Upper lobe of left lung (tissue), 6 donors: ENCODE data around the gene CPAMD8. TPM values are rescaled to one million over a fixed set of nuclear protein-coding genes. Genes with fewer than 3 reads are reported as not detected.
A peak's percentile ranks its signal among the peaks of the same experiment; 100 is the strongest.
"Not testable (repeated sequence)": the region's sequence is repeated elsewhere in the genome, so short reads cannot be mapped to it uniquely, and the experiment has no call there.

Experiments used
- ATAC-seq, 2 donors: fragments of 200-7000 bp; cut with Tn5 transposase; one replicate each; pipeline ENCODE4 v1.9.1; 2022; ENCODE audit warnings: mild to moderate bottlenecking in 2 of 2, moderate library complexity in 2 of 2; ENCODE audit not compliant: low FRiP score in 2 of 2
- DNase-seq, 2 donors: peaks; one replicate each; pipeline ENCODE4 v3.0.0-alpha.2; 2019 to 2020
- H3K27ac ChIP-seq, 4 donors: fragments of 200-600 bp; sonication (generic); one replicate each; pipeline ENCODE4 v1.5.1; 2016 to 2019
- H3K27me3 ChIP-seq, 4 donors: fragments of 200-600 bp; sonication (generic); one replicate each; pipeline ENCODE4 v1.5.1; 2017 to 2019
- H3K36me3 ChIP-seq, 4 donors: fragments of 200-600 bp; sonication (generic); one replicate each; pipeline ENCODE4 v1.5.1; 2016 to 2019
- H3K4me1 ChIP-seq, 4 donors: fragments of 200-600 bp; sonication (generic); one replicate each; pipeline ENCODE4 v1.5.1; 2018 to 2019
- H3K4me3 ChIP-seq, 4 donors: fragments of 200-600 bp; sonication (generic); one replicate each; pipeline ENCODE4 v1.5.1; 2017 to 2019; ENCODE audit warnings: mild to moderate bottlenecking in 2 of 4, moderate library complexity in 1 of 4
- H3K9me3 ChIP-seq, 4 donors: fragments of 200-600 bp; sonication (generic); one replicate each; pipeline ENCODE4 v1.5.1; 2018 to 2019
- CTCF ChIP-seq, 6 experiments: fragments of 450-650 bp in 4 of 6; fragments of 200-600 bp in 2 of 6; sonication (generic) in 2 of 6; IDR thresholded peaks; one replicate each; pipeline ENCODE4 v1.5.1; 2016 to 2019; ENCODE audit warnings: antibody characterized with exemption in 6 of 6
- EP300 ChIP-seq, 4 donors: sonication (generic); formaldehyde crosslinking; IDR thresholded peaks; one replicate each; pipeline ENCODE4 v1.5.1; 2017; ENCODE audit warnings: antibody characterized with exemption in 4 of 4, control low read depth in 2 of 4
- POLR2A ChIP-seq, 4 donors: fragments of 450-650 bp; IDR thresholded peaks; one replicate each; pipeline ENCODE4 v1.5.1; 2016 to 2017; ENCODE audit warnings: antibody characterized with exemption in 4 of 4, mild to moderate bottlenecking in 2 of 4
- POLR2AphosphoS5 ChIP-seq, 2 donors: sonication (generic); formaldehyde crosslinking; IDR thresholded peaks; one replicate each; pipeline ENCODE4 v1.5.1; 2017; ENCODE audit warnings: antibody characterized with exemption in 2 of 2
- WGBS, 2 donors: methylation state at CpG; one replicate each; pipeline ENCODE4 v1.1.5; 2017 to 2018; 5-methylcytosine and 5-hydroxymethylcytosine counted together
- total RNA-seq, 6 donors: library from RNA; depleted of rRNA in 4 of 6; stranded (reverse); fragments of >200 nt in 4 of 6; gene quantifications; one replicate each; pipeline versions ENCODE4 v1.1.0 to v1.2.1, GENCODE V29; 2016 to 2021
- donor health status: DM: no; HTN: no; CAD: no; lungs with moderate emphysema.
- donor health status: DM: no; HTN: yes; CAD: no; lungs with severe emphysema.

Gene CPAMD8
- total RNA-seq, 6 donors from 2014 or later = 35.8 to 262 (median 61.1) TPM

- Histone ChIP-seq H3K27me3 (no peaks in the 10 kb centered on the region), H3K36me3 (peaks cover 3 to 18% (median 6%) of the 10 kb centered on the region in 4 donors), H3K27ac (no peak overlapping the region), H3K4me1 (no peaks in the 10 kb centered on the region), H3K4me3 (no peak overlapping the region), H3K9me3 (peaks cover 7 to 12% (median 10%) of the 10 kb centered on the region in 4 donors)
- TF ChIP-seq POLR2AphosphoS5 (IDR thresholded peaks at IDR 0.05) (no peak), POLR2A (IDR thresholded peaks at IDR 0.05) (no peak), EP300 (IDR thresholded peaks at IDR 0.05) (no peak), CTCF (IDR thresholded peaks at IDR 0.05) (no peak)
- DNase-seq (no peak), ATAC-seq (no peak)
- WGBS, 2 donors = 69 to 80% methylated on average over 4 to 8 of the region's 8 CpGs
Observed at GRCh38 chr19:16970821-16971220, 55.8 kb downstream of the CPAMD8 start.

GRCh38 chr19:16969135-16969534 lies 57.5 kb downstream of the CPAMD8 start:
- H3K27ac ChIP-seq = no peak overlapping the region
- peaks cover 7 to 12% (median 10%) of the 10 kb centered on the region in 4 donors for H3K9me3 ChIP-seq
- no peak overlapping the region for H3K4me3 ChIP-seq
- DNase-seq (peak in 1 of 2 donors; percentile 40), ATAC-seq (peak in 1 of 2 donors; percentile 32)
- H3K27me3 ChIP-seq = no peaks in the 10 kb centered on the region
- WGBS, 2 donors = 100% methylated on average over 1 of the region's 1 CpG
- H3K36me3 ChIP-seq = peaks cover 3 to 9% (median 6%) of the 10 kb centered on the region in 4 donors
- no peak for TF ChIP-seq POLR2AphosphoS5 (IDR thresholded peaks at IDR 0.05)
- peak in 5 of 6 experiments; percentile 20 to 39 (median 28) for TF ChIP-seq CTCF (IDR thresholded peaks at IDR 0.05)
- TF ChIP-seq POLR2A (IDR thresholded peaks at IDR 0.05) = no peak
- no peak for TF ChIP-seq EP300 (IDR thresholded peaks at IDR 0.05)
- no peaks in the 10 kb centered on the region for H3K4me1 ChIP-seq

- 79% methylated on average over 5 to 19 of the region's 20 CpGs for WGBS, 2 donors
- not testable (repeated sequence) for H3K27me3 ChIP-seq, H3K27ac ChIP-seq, H3K4me3 ChIP-seq, H3K36me3 ChIP-seq, ATAC-seq, DNase-seq, H3K9me3 ChIP-seq
- H3K4me1 ChIP-seq = peaks cover 7 to 23% (median 16%) of the 10 kb centered on the region in 4 donors
Observed at GRCh38 chr19:16960996-16961822, 65.4 kb downstream of the CPAMD8 start.

- H3K4me3 ChIP-seq, H3K27me3 ChIP-seq, H3K9me3 ChIP-seq, ATAC-seq, DNase-seq, H3K36me3 ChIP-seq, H3K27ac ChIP-seq: not testable (repeated sequence)
- peaks cover 7 to 23% (median 16%) of the 10 kb centered on the region in 4 donors for H3K4me1 ChIP-seq
Observed at GRCh38 chr19:16958277-16958676, 68.3 kb downstream of the CPAMD8 start.

GRCh38 chr19:16957855-16958254 lies 68.8 kb downstream of the CPAMD8 start:
- Histone ChIP-seq H3K4me1 (peaks cover 7 to 23% (median 16%) of the 10 kb centered on the region in 4 donors), H3K36me3 (no peaks in the 10 kb centered on the region), H3K9me3 (no peaks in the 10 kb centered on the region), H3K4me3 (no peak overlapping the region), H3K27ac (peak overlapping the region in 2 of 4 donors; percentile 57 to 64), H3K27me3 (no peaks in the 10 kb centered on the region)
- TF ChIP-seq EP300 (IDR thresholded peaks at IDR 0.05) (no peak), POLR2A (IDR thresholded peaks at IDR 0.05) (no peak), POLR2AphosphoS5 (IDR thresholded peaks at IDR 0.05) (no peak), CTCF (IDR thresholded peaks at IDR 0.05) (no peak)
- DNase-seq (no peak), ATAC-seq (no peak)
- WGBS, 2 donors = 72 to 75% methylated on average over 4 of the region's 4 CpGs
